ENCODE results near the gene CCDC159. TPM values are rescaled to one million over a fixed set of nuclear protein-coding genes. Genes with fewer than 3 reads are reported as not detected.

CCDC159 gene
- total and polyA plus RNA-seq, 2 of the 13 experiments (the other 11 are each of a cell fraction or from before 2014, with no cell fraction given) = 1.7 to 6.3 TPM

- TF ChIP-seq ZNF883 (CRISPR knock-in tag; IDR thresholded peaks at IDR 0.05; ENCODE audit: not compliant biosample characterization) (no peak), DNMT1 (CRISPR knock-in tag; IDR thresholded peaks at IDR 0.05) (no peak), ZNF737 (CRISPR knock-in tag; IDR thresholded peaks at IDR 0.05; ENCODE audit: borderline replicate concordance) (no peak), ZNF788 (CRISPR knock-in tag; IDR thresholded peaks at IDR 0.05; ENCODE audit: borderline replicate concordance) (no peak), KLF15 (CRISPR knock-in tag; IDR thresholded peaks at IDR 0.05; ENCODE audit: borderline replicate concordance) (no peak), ZSCAN30 (CRISPR knock-in tag; IDR thresholded peaks at IDR 0.05) (no peak), ZHX2 (IDR thresholded peaks at IDR 0.05; ENCODE audit: low read depth) (no peak), ZHX2 (CRISPR knock-in tag; IDR thresholded peaks at IDR 0.05; ENCODE audit: borderline replicate concordance) (no peak), ZNF672 (CRISPR knock-in tag; IDR thresholded peaks at IDR 0.05) (no peak), ZNF446 (CRISPR knock-in tag; IDR thresholded peaks at IDR 0.05) (no peak), FIP1L1 (IDR thresholded peaks at IDR 0.05; ENCODE audit: borderline replicate concordance, insufficient read depth, low read depth, low read length) (no peak), MTERF4 (CRISPR knock-in tag; IDR thresholded peaks at IDR 0.05) (no peak), ZNF224 (CRISPR knock-in tag; IDR thresholded peaks at IDR 0.05) (no peak)
- TF ChIP-seq, protein P1, sequence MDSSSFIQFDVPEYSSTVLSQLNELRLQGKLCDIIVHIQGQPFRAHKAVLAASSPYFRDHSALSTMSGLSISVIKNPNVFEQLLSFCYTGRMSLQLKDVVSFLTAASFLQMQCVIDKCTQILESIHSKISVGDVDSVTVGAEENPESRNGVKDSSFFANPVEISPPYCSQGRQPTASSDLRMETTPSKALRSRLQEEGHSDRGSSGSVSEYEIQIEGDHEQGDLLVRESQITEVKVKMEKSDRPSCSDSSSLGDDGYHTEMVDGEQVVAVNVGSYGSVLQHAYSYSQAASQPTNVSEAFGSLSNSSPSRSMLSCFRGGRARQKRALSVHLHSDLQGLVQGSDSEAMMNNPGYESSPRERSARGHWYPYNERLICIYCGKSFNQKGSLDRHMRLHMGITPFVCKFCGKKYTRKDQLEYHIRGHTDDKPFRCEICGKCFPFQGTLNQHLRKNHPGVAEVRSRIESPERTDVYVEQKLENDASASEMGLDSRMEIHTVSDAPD (CRISPR knock-in tag; IDR thresholded peaks at IDR 0.05) = no peak
- TF ChIP-seq, protein P2, sequence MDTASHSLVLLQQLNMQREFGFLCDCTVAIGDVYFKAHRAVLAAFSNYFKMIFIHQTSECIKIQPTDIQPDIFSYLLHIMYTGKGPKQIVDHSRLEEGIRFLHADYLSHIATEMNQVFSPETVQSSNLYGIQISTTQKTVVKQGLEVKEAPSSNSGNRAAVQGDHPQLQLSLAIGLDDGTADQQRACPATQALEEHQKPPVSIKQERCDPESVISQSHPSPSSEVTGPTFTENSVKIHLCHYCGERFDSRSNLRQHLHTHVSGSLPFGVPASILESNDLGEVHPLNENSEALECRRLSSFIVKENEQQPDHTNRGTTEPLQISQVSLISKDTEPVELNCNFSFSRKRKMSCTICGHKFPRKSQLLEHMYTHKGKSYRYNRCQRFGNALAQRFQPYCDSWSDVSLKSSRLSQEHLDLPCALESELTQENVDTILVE (CRISPR knock-in tag; IDR thresholded peaks at IDR 0.05) = no peak
Observed at GRCh38 chr19:11375143-11375948, 29.0 kb downstream of the CCDC159 start (continued).
